HEK293 (cell line): ENCODE data around the gene FLG.

ENCODE experiments used
- CTCF ChIA-PET: fragments of 350-600 bp; formaldehyde crosslinking; extraction: SDS; loops from one replicate; lab custom pipeline; 2021; ENCODE audit warnings: antibody characterized with exemption; lab: Yijun Ruan, JAX
- POLR2A ChIA-PET: fragments of 300-600 bp; formaldehyde crosslinking; extraction: SDS; loops from one replicate; lab custom pipeline; 2020; ENCODE audit warnings: antibody characterized with exemption, inconsistent platforms; lab: Yijun Ruan, JAX
- H3K27ac ChIP-seq: fragments of 200-500 bp; sonication (Bioruptor generic); 2 replicates; pipeline ENCODE4 v1.5.1; 2014; ENCODE audit warnings: low read depth, low read length, control low read depth, inconsistent platforms; ENCODE audit errors: extremely low read depth
- H3K36me3 ChIP-seq, 2 experiments: fragments of 200-500 bp in 1 of 2; sonication (Bioruptor generic) in 1 of 2; 1 replicate in 1 of 2; 2 replicates in 1 of 2; pipeline ENCODE4 v1.5.1; 2014 to 2017; ENCODE audit warnings: inconsistent platforms in 2 of 2, low read length in 2 of 2; ENCODE audit not compliant: control insufficient read depth in 2 of 2, insufficient read depth in 1 of 2
- H3K4me1 ChIP-seq: fragments of 200-500 bp; sonication (Bioruptor generic); 2 replicates; pipeline ENCODE4 v1.5.1; 2014; ENCODE audit warnings: mild to moderate bottlenecking, low read length, inconsistent platforms; ENCODE audit not compliant: control insufficient read depth, insufficient read depth
- H3K4me3 ChIP-seq: 2 replicates; pipeline ENCODE4 v1.5.1; 2011; ENCODE audit warnings: low read depth, mild to moderate bottlenecking, control low read depth, low read length, moderate library complexity
- H3K9me3 ChIP-seq: fragments of 200-500 bp; sonication (Bioruptor generic); 2 replicates; pipeline ENCODE4 v1.5.1; 2014; ENCODE audit warnings: low read depth, low read length, inconsistent platforms; ENCODE audit not compliant: control insufficient read depth, insufficient read depth
- ATF2 ChIP-seq: fragments of 450-650 bp; formaldehyde crosslinking; IDR thresholded peaks from 2 replicates; pipeline ENCODE4 v1.5.1; 2016; ENCODE audit warnings: missing biosample characterization, missing genetic modification characterization, low read depth
- INSM2 ChIP-seq: fragments of 450-650 bp; formaldehyde crosslinking; IDR thresholded peaks from 2 replicates; pipeline ENCODE4 v1.5.1; 2016; ENCODE audit warnings: missing biosample characterization, missing genetic modification characterization
- ZFP37 ChIP-seq: fragments of 450-650 bp; formaldehyde crosslinking; IDR thresholded peaks from 2 replicates; pipeline ENCODE4 v1.5.1; 2016; ENCODE audit warnings: missing biosample characterization, missing genetic modification characterization
- ZNF133 ChIP-seq: fragments of 450-650 bp; formaldehyde crosslinking; IDR thresholded peaks from 2 replicates; pipeline ENCODE4 v1.5.1; 2016; ENCODE audit warnings: missing biosample characterization, missing genetic modification characterization
- ZNF239 ChIP-seq: fragments of 450-650 bp; formaldehyde crosslinking; IDR thresholded peaks from 2 replicates; pipeline ENCODE4 v1.5.1; 2016; ENCODE audit warnings: missing biosample characterization, missing genetic modification characterization
- ZNF518A ChIP-seq: fragments of 450-650 bp; formaldehyde crosslinking; conservative IDR thresholded peaks from 2 replicates; pipeline ENCODE4 v1.5.1; 2016; ENCODE audit warnings: low read depth, missing biosample characterization, missing genetic modification characterization
- ZNF521 ChIP-seq: fragments of 450-650 bp; formaldehyde crosslinking; IDR thresholded peaks from 2 replicates; pipeline ENCODE4 v1.5.1; 2017; ENCODE audit warnings: missing biosample characterization, mild to moderate bottlenecking, missing genetic modification characterization
- ZNF639 ChIP-seq: fragments of 450-650 bp; formaldehyde crosslinking; IDR thresholded peaks from 2 replicates; pipeline ENCODE4 v1.5.1; 2016; ENCODE audit warnings: missing biosample characterization, missing genetic modification characterization
- ZNF768 ChIP-seq: fragments of 450-650 bp; formaldehyde crosslinking; IDR thresholded peaks from 2 replicates; pipeline ENCODE4 v1.5.1; 2018; ENCODE audit warnings: missing biosample characterization, mild to moderate bottlenecking, missing genetic modification characterization
- ZNF792 ChIP-seq: fragments of 450-650 bp; formaldehyde crosslinking; IDR thresholded peaks from 2 replicates; pipeline ENCODE4 v1.5.1; 2016; ENCODE audit warnings: missing biosample characterization, missing genetic modification characterization

The FLG gene

GRCh38 chr1:152372672-152373071 is 47.6 kb upstream of the FLG start:
- TF ChIP-seq ZNF239 (no peak), ZNF133 (no peak), ZNF518A (tag by site-specific recombination) (no peak), ZNF768 (no peak), ZNF792 (tag by site-specific recombination) (no peak), ZNF521 (tag by site-specific recombination) (no peak), INSM2 (tag by site-specific recombination) (no peak)
- Histone ChIP-seq H3K4me3 (no peak overlapping the region), H3K27ac (no peak overlapping the region), H3K9me3 (no peaks in the 10 kb centered on the region), H3K4me1 (no peaks in the 10 kb centered on the region), H3K36me3 (no peaks in the 10 kb centered on the region)
- ChIA-PET POLR2A (no interaction called here), CTCF (interaction anchor here (0.6 to 1.7 kb wide), 3 partner anchors 13 to 695 kb away, joined by 3 to 4 read pairs (median 3); partner anchors contain the start of gene FLG2)

GRCh38 chr1:152367436-152367835 is 42.4 kb upstream of the FLG start:
- no peak for TF ChIP-seq ATF2 (tag by site-specific recombination)
- H3K27ac ChIP-seq, result no peak overlapping the region
- no peaks in the 10 kb centered on the region for H3K4me1 ChIP-seq
- H3K9me3 ChIP-seq, result no peaks in the 10 kb centered on the region
- no peak overlapping the region for H3K4me3 ChIP-seq
- no peaks in the 10 kb centered on the region for H3K36me3 ChIP-seq
- ChIA-PET POLR2A (no interaction called here), CTCF (interaction anchor here (0.7 to 1.5 kb wide), 2 partner anchors 20 to 73 kb away, joined by 3 to 4 read pairs; no protein-coding TSS in a partner anchor)

GRCh38 chr1:152359906-152360305 is 34.9 kb upstream of the FLG start, which contains the start of gene FLG2:
FLG2 (minus strand) TSS chr1:152360006; CDS start chr1:152358884, 1,122 bp downstream.
- Histone ChIP-seq H3K4me3 (no peak within 1 kb of the TSS), H3K36me3 (no peaks in the 10 kb centered on the region), H3K4me1 (no peaks in the 10 kb centered on the region), H3K27ac (no peak within 1 kb of the TSS), H3K9me3 (no peaks in the 10 kb centered on the region)
- POLR2A ChIA-PET, result no interaction called here
- CTCF ChIA-PET, result interaction anchor here (0.8 to 1.4 kb wide), 3 partner anchors 12 to 99 kb away, joined by 3 to 4 read pairs (median 3); no protein-coding TSS in a partner anchor
- TF ChIP-seq ZFP37 (tag by site-specific recombination), result no peak
- TF ChIP-seq ZNF639, result no peak
